PFSK-1 (cell line): ENCODE results near the gene SIPA1L3.

Experiments
- FOXP2 ChIP-seq: optimal IDR thresholded peaks from 2 replicates; pipeline ENCODE3; 2011; ENCODE audit warnings: borderline replicate concordance, control low read depth, inconsistent platforms; ENCODE audit not compliant: insufficient read depth; ENCODE audit errors: extremely low read length, extremely low read depth
- POLR2AphosphoS5 ChIP-seq: IDR thresholded peaks from 2 replicates; pipeline ENCODE4 v1.6.1; 2012; ENCODE audit warnings: low read depth, mild to moderate bottlenecking, control low read depth, low read length, moderate library complexity
- REST ChIP-seq, 2 experiments: IDR thresholded peaks; 2 replicates each; pipeline versions ENCODE4 v1.6.1 to v1.8.0; 2011 to 2012; ENCODE audit warnings: low read depth in 2 of 2, low read length in 2 of 2, control low read depth in 1 of 2, inconsistent platforms in 1 of 2, mild to moderate bottlenecking in 1 of 2, moderate library complexity in 1 of 2; ENCODE audit not compliant: insufficient read depth in 1 of 2
- SIN3A ChIP-seq: IDR thresholded peaks from 2 replicates; pipeline ENCODE4 v1.6.1; 2012; ENCODE audit warnings: mild to moderate bottlenecking, low read length, moderate library complexity, borderline replicate concordance; ENCODE audit not compliant: insufficient read depth
- TAF1 ChIP-seq: IDR thresholded peaks from 2 replicates; pipeline ENCODE4 v1.6.1; 2012; ENCODE audit warnings: low read length, control low read depth, borderline replicate concordance; ENCODE audit not compliant: insufficient read depth

Gene SIPA1L3

GRCh38 chr19:38035515-38036495, 128.8 kb downstream of the SIPA1L3 start:
- TF ChIP-seq FOXP2 (no peak), SIN3A (no peak), REST (IDR thresholded peaks at IDR 0.05; ENCODE audit: insufficient read depth in 1 of 2, low read depth in 2 of 2, low read length in 2 of 2) (no peak), POLR2AphosphoS5 (no peak), TAF1 (no peak)

GRCh38 chr19:38036707-38037611, 130.0 kb downstream of the SIPA1L3 start:
- TF ChIP-seq POLR2AphosphoS5 (no peak), TAF1 (no peak), SIN3A (no peak), FOXP2 (no peak), REST (IDR thresholded peaks at IDR 0.05; ENCODE audit: insufficient read depth in 1 of 2, low read depth in 2 of 2, low read length in 2 of 2) (no peak)

GRCh38 chr19:38039966-38040365, 133.0 kb downstream of the SIPA1L3 start:
- TF ChIP-seq POLR2AphosphoS5: no peak
- TF ChIP-seq SIN3A: no peak
- no peak for TF ChIP-seq REST (IDR thresholded peaks at IDR 0.05; ENCODE audit: insufficient read depth in 1 of 2, low read depth in 2 of 2, low read length in 2 of 2)
- no peak for TF ChIP-seq FOXP2
- no peak for TF ChIP-seq TAF1

- no peak for TF ChIP-seq FOXP2
- no peak for TF ChIP-seq REST (IDR thresholded peaks at IDR 0.05; ENCODE audit: insufficient read depth in 1 of 2, low read depth in 2 of 2, low read length in 2 of 2)
- no peak for TF ChIP-seq POLR2AphosphoS5
- TF ChIP-seq TAF1: no peak
- no peak for TF ChIP-seq SIN3A
Observed at GRCh38 chr19:38042132-38042531, 135.1 kb downstream of the SIPA1L3 start.
